ENCODE data around the gene MPPED1.

The MPPED1 gene

DNA sequence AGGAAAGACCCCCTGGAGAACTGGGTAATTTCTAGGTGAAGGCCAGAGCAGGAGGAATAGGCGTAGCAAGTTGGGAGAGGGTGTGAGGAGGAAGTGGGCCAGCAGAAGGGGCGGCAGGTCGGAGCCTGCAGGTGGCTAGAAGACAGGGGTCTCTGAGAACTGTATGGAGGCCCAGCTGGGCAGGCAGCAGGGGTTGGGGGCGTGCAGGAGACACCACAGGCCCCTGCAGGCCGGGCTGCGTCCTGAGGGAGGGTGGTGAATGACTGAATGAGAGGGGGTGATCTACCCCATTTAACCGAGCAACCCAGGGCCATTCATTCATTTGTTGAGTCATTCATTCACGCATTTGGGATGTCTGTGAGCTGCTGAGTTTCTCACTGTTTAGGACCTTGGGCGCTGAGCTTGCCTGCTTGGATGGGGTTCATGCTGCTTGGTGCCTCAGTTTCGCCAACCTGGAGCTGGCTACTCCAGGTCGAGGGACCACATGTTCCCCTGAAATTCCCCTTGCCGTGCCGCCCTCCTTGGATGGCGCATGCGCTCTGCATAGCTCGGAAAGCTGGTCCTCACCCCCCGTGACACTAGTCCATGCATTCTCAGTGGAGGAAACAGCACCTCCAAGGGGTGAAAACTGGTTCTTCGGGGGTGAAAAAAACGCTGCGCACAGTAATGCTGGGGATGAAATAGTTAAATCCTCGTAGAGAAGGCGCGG, 15.6 kb downstream of the MPPED1 start:
- H3K4me3 ChIP-seq (ENCODE audit: control insufficient read depth, low read depth, low read length) = no peak overlapping the region
- TF ChIP-seq, protein P1, sequence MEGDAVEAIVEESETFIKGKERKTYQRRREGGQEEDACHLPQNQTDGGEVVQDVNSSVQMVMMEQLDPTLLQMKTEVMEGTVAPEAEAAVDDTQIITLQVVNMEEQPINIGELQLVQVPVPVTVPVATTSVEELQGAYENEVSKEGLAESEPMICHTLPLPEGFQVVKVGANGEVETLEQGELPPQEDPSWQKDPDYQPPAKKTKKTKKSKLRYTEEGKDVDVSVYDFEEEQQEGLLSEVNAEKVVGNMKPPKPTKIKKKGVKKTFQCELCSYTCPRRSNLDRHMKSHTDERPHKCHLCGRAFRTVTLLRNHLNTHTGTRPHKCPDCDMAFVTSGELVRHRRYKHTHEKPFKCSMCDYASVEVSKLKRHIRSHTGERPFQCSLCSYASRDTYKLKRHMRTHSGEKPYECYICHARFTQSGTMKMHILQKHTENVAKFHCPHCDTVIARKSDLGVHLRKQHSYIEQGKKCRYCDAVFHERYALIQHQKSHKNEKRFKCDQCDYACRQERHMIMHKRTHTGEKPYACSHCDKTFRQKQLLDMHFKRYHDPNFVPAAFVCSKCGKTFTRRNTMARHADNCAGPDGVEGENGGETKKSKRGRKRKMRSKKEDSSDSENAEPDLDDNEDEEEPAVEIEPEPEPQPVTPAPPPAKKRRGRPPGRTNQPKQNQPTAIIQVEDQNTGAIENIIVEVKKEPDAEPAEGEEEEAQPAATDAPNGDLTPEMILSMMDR (IDR thresholded peaks at IDR 0.05; ENCODE audit: control insufficient read depth, insufficient read depth, low read depth, low read length, missing control alignments) = no peak
- no peak for DNase-seq (ENCODE audit: low read depth)

DNA sequence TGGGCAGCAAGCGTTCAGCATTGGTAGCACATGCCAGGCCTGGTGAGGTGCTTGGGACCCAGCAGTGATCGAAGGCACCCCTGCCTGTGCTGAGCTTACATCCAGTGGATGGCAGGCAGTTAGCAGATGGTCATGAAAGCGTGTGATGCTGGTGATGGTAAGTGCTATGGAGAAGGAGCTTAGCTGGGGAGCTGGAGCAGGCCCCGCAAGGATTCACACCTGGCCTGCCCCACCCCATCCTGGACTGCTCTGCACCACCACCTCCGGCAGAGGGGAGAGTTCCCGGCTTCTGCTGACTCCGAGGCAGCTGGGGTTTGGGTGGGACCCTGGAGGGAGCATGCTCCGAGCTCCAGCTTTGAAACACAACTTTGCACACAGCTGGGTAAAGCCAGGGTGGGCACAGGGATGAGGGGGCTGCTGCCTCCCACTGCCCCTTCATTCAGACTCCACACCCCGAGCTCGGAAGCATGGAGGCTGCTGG, 16.2 kb downstream of the MPPED1 start:
- no peak for DNase-seq (ENCODE audit: low read depth)
- TF ChIP-seq, protein P1 (IDR thresholded peaks at IDR 0.05; ENCODE audit: control insufficient read depth, insufficient read depth, low read depth, low read length, missing control alignments) = no peak
- no peak overlapping the region for H3K4me3 ChIP-seq (ENCODE audit: control insufficient read depth, low read depth, low read length)

DNA sequence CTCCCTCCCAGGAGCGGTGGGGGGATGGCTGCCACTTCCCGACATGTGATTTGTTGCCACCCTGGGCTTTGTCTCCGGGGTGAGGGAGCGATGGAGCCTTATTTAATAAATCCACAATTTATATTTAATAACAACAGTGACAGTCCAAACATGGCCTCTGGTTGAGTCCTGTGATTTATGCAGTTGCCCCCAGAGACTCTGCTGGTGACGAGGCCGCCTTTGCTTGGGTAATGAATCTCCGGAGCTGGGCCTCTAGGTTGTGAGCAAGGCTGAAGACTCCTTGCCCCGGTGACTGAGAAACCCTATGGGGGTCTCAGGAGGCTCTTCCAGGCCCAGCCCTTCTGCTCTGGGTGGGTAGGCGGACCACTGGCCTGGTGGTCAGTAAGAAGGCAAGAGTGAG, 16.7 kb downstream of the MPPED1 start:
- H3K4me3 ChIP-seq (ENCODE audit: control insufficient read depth, low read depth, low read length) = no peak overlapping the region
- no peak for DNase-seq (ENCODE audit: low read depth)
- TF ChIP-seq, protein P1 (IDR thresholded peaks at IDR 0.05; ENCODE audit: control insufficient read depth, insufficient read depth, low read depth, low read length, missing control alignments) = no peak

DNA sequence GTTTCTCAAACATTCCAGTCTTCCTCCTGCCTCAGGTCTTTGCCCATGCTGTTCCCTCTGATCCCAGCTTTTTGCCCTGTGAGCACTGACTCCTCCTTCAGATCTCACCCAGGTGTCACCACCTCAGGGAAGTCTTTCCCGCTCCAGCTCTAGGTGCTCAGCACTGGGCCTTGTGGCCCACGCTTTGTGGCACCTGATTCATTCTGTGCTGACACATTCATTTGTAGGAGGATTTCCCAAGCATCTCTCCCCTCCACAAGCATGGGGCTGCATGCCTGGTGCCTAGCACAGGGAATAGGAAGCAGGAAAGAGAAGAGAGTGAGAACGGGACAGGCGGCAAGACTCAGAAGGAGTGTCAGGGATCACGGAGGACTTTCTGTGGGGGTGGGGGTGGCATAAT, 17.6 kb downstream of the MPPED1 start:
- no peak overlapping the region for H3K4me3 ChIP-seq (ENCODE audit: control insufficient read depth, low read depth, low read length)
- DNase-seq (ENCODE audit: low read depth) = no peak
- TF ChIP-seq, protein P1 (IDR thresholded peaks at IDR 0.05; ENCODE audit: control insufficient read depth, insufficient read depth, low read depth, low read length, missing control alignments) = no peak

DNA sequence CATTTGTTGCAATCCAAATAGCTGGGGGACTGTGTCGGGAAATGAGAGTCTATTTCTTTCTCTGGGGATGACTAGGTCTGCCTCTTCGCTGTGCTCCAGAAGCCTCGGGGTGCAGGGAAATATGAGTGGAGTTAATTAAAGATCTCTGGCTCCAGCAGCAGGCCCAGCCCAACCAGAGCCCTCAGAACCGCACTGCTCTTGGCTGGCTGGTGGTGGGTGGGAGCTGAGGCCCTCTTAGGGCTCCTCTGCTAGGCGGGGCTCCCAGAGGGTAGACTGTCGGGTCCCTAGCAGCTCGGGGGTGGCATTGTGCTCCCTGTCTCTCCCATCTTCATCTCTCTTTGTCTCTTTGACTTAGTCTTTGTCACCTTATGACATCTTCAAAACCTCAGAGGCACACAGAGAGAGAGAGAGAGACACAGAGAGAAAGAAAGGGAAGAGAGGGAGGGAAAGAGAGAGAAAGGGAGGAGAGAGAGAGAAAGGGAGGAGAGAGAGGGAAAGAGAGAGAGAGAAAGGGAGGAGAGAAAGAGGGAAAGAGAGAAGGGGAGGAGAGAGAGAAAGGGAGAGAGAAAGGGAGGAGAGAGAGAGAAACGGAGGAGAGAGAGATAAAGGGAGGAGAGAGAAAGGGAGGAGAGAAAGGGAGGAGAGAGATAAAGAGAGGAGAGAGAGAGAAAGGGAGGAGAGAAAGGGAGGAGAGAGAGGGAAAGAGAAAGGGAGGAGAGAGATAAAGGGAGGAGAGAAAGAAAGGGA, 20.2 kb downstream of the MPPED1 start:
- DNase-seq (ENCODE audit: low read depth) = no peak
- no peak overlapping the region for H3K4me3 ChIP-seq (ENCODE audit: control insufficient read depth, low read depth, low read length)
- TF ChIP-seq, protein P1 (IDR thresholded peaks at IDR 0.05; ENCODE audit: control insufficient read depth, insufficient read depth, low read depth, low read length, missing control alignments) = no peak

DNA sequence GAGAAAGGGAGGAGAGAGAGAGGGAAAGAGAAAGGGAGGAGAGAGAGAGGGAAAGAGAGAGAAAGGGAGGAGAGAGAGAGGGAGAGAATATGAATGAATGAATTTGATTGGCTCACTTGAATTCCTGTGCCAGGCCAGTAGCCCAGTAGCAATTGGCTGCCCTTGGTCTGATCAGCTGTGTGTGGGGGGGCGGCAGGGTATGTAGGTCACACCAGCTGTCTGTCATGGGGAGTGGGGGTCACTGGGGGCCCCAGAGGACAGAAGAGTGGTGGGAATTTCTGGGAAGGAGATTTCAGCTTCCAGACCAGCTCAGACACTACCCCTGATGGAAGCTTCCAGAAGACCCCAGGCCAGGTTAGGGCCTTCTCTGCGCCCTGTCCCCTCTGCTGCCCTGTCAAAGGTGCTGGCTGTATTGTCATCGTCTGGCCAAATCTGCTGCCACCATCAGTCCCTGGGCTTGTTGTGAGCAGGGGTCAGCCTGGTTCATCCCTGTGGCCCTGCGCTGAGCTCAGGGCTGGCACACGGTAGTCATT, 21.1 kb downstream of the MPPED1 start:
- DNase-seq (ENCODE audit: low read depth) = no peak
- TF ChIP-seq, protein P1 (IDR thresholded peaks at IDR 0.05; ENCODE audit: control insufficient read depth, insufficient read depth, low read depth, low read length, missing control alignments) = no peak
- no peak overlapping the region for H3K4me3 ChIP-seq (ENCODE audit: control insufficient read depth, low read depth, low read length)
